ENCODE results near the gene ZNF563. TPM values are rescaled to one million over a fixed set of nuclear protein-coding genes. Genes with fewer than 3 reads are reported as not detected.

Gene ZNF563
- total RNA-seq (1 to 10 TPM; 3.5 to 9.6 (median 5.9) TPM), polyA plus RNA-seq (1 to 10 TPM; 1.6 to 3.2 (median 2.3) TPM)
- long read RNA-seq, donor 1, partial matches to known transcripts: 0 of 2 reads
- long read RNA-seq, donor 1, other reads (novel, unspliced or antisense): 0 of 2 reads
- long read RNA-seq, donor 2: 0 reads

- WGBS, 5 donors: 1 to 6% (median 2%) methylated on average over 14 to 55 of the region's 55 CpGs
- no peaks in the 10 kb centered on the region for H3K36me3 ChIP-seq
- intact Hi-C loops (cut with DNase I; ENCODE audit: low total_unique reads): no loop called here
- peaks cover 3 to 40% (median 29%) of the 10 kb centered on the region in 6 donors for H3K4me1 ChIP-seq
- TF ChIP-seq, protein P1, sequence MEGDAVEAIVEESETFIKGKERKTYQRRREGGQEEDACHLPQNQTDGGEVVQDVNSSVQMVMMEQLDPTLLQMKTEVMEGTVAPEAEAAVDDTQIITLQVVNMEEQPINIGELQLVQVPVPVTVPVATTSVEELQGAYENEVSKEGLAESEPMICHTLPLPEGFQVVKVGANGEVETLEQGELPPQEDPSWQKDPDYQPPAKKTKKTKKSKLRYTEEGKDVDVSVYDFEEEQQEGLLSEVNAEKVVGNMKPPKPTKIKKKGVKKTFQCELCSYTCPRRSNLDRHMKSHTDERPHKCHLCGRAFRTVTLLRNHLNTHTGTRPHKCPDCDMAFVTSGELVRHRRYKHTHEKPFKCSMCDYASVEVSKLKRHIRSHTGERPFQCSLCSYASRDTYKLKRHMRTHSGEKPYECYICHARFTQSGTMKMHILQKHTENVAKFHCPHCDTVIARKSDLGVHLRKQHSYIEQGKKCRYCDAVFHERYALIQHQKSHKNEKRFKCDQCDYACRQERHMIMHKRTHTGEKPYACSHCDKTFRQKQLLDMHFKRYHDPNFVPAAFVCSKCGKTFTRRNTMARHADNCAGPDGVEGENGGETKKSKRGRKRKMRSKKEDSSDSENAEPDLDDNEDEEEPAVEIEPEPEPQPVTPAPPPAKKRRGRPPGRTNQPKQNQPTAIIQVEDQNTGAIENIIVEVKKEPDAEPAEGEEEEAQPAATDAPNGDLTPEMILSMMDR (IDR thresholded peaks at IDR 0.05 in 8 of 11, conservative IDR thresholded peaks at IDR 0.05 in 3 of 11): no peak
- TF ChIP-seq POLR2AphosphoS5 (IDR thresholded peaks at IDR 0.05) (peak; percentile 95 to 98 (median 96)), POLR2A (IDR thresholded peaks at IDR 0.05) (peak; percentile 54 to 92 (median 55))
- H3K27me3 ChIP-seq (replicated peaks in 1 of 7): no peaks in the 10 kb centered on the region
- H3K9me3 ChIP-seq: no peaks in the 10 kb centered on the region
- DNase-seq: peak; percentile 97
- H3K27ac ChIP-seq: peak within 1 kb of the TSS; percentile 83 to 95 (median 92)
- peak within 1 kb of the TSS; percentile 52 to 96 (median 76) for H3K4me3 ChIP-seq
These were observed at the start of gene ZNF563 for GRCh38 chr19:12333162-12334159. TSS of gene ZNF563 (minus strand) at chr19:12333633. CDS start at chr19:12333482, 151 bp downstream.

DNA sequence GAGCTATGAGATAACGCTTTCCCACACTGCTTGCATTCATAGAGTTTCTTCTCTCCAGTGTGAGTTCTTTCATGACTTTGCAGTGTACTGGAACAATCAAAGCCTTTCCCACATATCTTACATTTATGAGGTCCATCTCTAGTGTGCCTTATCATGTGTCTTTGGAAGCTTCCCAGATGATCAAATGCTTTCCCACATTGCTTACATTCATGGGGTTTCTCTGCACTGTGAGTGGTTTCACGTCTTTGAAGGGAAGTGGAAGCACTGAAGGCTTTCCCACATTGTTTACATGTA lies 47.0 kb upstream of the ZNF563 start:
- no peak overlapping the region for H3K4me3 ChIP-seq
- H3K4me1 ChIP-seq: no peaks in the 10 kb centered on the region
- H3K27ac ChIP-seq: no peak overlapping the region
- H3K36me3 ChIP-seq: peaks cover 0 to 50% (median 34%) of the 10 kb centered on the region in 6 donors
- peaks cover 3 to 99% (median 82%) of the 10 kb centered on the region in 8 donors for H3K9me3 ChIP-seq
- intact Hi-C loops (cut with DNase I; ENCODE audit: low total_unique reads): no loop called here
- DNase-seq: no peak
- TF ChIP-seq, protein P1 (IDR thresholded peaks at IDR 0.05 in 8 of 11, conservative IDR thresholded peaks at IDR 0.05 in 3 of 11): no peak
- 47 to 95% (median 88%) methylated on average over 2 of the region's 2 CpGs for WGBS, 5 donors
- no peaks in the 10 kb centered on the region for H3K27me3 ChIP-seq (replicated peaks in 1 of 7)

GRCh38 chr19:12379732-12380443 lies 46.5 kb upstream of the ZNF563 start:
- Histone ChIP-seq H3K4me3 (no peak overlapping the region), H3K9me3 (peaks cover 3 to 100% (median 82%) of the 10 kb centered on the region in 8 donors), H3K36me3 (peaks cover 0 to 50% (median 34%) of the 10 kb centered on the region in 6 donors), H3K27me3 (replicated peaks in 1 of 7) (no peaks in the 10 kb centered on the region), H3K27ac (no peak overlapping the region), H3K4me1 (no peaks in the 10 kb centered on the region)
- 93 to 96% (median 94%) methylated on average over 5 of the region's 5 CpGs for WGBS, 5 donors
- no peak for TF ChIP-seq POLR2AphosphoS5 (IDR thresholded peaks at IDR 0.05)
- TF ChIP-seq, protein P1 (IDR thresholded peaks at IDR 0.05 in 8 of 11, conservative IDR thresholded peaks at IDR 0.05 in 3 of 11): no peak
- no peak for TF ChIP-seq POLR2A (IDR thresholded peaks at IDR 0.05)
- no peak for DNase-seq
- intact Hi-C loops (cut with DNase I; ENCODE audit: low total_unique reads): no loop called here

All from spleen (tissue), 13 donors.